OCI-M1 (cell line): ENCODE measurements around the gene C6orf47.

Experiments
- DNase-seq: peaks from one replicate; lab custom pipeline; 2025; lab: John Stamatoyannopoulos, UW

C6orf47 gene

DNA sequence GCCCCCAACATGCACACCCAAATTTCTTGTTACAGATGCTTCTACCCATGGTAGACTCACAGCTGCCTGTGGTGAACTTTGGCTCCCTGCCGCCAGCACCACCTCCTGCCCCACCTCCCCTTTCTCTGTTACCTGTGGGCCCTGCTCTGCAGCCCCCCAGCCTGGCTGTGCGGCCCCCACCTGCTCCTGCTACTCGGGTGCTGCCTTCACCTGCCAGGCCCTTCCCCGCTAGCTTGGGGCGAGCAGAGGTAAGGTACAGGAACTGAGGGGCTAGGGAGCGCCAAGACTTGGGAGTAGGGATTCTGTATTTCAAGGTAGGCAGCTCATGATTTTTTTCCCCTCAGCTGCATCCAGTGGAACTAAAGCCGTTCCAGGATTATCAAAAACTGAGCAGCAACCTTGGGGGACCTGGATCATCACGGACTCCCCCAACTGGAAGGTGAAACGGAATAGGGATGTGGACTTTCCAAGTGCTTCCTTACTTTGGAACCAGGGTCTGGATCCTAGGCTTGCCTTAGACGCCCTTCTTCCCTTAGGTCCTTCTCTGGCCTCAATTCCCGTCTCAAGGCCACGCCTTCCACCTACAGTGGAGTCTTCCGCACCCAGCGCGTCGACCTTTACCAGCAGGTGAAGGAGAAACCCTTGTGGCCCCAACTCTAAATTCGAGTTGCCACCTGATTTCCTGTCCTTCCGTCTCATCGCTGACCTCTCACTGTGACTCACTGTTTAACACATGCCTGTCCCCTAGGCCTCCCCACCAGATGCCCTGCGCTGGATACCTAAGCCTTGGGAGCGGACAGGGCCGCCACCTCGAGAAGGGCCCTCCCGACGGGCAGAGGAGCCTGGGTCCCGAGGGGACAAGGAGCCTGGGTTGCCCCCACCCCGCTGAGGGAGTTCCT lies 23.6 kb downstream of the C6orf47 start:
- DNase-seq: no peak

DNA sequence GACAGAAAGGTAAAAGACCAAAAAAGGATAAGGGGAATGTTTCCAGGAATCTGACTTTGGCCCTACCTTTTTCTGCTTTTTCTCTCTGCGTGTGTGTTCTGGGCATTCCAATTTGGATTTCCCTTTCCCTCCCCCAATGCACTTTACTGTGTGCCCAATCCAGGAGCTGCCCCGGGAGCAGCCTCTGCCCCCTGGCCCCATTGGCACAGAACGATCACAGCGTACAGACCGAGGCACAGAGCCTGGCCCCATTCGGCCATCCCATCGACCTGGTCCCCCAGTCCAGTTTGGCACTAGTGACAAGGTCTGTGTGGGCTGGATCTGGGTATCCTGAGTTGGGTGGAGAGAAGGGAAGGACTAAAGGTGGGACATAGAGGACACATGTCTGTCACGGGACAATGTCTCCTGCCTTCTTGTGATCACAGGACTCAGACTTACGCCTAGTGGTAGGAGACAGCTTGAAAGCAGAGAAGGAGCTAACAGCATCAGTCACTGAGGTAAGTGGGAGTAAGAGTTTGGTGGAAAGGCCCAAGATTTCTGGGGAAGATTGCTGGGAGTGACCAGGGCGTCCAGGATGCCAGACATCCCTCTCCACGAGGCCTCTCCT lies 25.5 kb downstream of the C6orf47 start:
- no peak for DNase-seq

DNA sequence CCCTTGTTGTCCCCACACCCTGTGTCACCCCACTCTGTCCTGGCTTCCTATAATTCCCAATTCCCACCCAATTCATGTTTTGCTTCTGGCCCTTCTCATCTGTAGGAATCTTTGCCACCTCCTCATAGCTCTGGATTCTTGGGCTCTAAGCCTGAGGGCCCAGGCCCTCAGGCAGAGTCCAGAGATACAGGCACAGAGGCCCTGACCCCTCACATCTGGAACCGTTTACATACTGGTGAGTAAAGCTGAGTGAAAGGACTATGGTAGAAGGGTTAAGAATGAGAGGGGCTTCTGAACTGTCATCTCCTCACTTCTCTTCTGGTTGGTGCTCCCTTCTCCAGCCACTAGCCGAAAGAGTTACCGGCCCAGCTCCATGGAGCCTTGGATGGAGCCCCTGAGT lies 26.4 kb downstream of the C6orf47 start:
- DNase-seq: no peak

DNA sequence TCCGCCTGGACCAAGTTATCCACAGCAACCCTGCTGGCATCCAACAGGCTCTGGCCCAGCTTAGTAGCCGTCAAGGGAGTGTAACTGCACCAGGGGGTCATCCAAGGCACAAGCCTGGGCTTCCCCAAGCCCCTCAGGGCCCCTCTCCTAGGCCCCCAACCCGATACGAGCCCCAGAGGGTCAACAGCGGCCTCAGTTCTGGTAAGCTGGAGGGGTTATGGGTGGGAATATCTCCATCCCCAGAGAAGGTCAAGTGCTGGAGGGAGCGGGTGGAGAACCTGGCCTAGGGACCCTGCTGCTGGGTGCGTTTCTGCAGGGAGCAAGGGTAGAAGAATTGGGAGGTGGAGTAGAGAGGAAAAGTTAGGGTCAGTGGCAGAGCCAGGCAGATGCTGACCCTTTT lies 27.1 kb downstream of the C6orf47 start:
- no peak for DNase-seq

DNA sequence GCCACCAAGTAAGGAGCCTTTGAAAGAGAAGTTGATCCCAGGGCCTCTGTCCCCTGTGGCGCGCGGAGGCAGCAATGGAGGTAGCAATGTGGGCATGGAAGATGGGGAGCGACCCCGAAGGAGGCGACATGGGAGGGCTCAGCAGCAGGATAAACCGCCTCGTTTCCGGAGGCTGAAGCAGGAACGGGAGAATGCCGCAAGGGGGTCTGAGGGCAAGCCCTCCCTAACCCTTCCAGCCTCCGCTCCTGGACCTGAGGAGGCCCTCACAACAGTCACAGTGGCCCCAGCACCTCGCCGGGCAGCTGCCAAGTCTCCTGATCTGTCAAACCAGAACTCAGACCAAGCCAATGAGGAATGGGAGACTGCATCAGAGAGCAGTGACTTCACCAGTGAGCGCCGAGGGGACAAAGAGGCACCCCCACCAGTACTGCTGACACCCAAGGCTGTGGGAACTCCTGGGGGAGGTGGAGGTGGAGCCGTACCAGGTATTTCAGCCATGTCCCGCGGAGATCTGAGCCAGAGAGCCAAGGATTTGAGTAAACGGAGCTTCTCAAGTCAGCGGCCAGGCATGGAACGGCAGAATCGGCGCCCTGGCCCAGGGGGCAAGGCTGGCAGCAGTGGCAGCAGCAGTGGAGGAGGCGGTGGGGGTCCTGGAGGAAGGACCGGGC lies 28.2 kb downstream of the C6orf47 start:
- no peak for DNase-seq

DNA sequence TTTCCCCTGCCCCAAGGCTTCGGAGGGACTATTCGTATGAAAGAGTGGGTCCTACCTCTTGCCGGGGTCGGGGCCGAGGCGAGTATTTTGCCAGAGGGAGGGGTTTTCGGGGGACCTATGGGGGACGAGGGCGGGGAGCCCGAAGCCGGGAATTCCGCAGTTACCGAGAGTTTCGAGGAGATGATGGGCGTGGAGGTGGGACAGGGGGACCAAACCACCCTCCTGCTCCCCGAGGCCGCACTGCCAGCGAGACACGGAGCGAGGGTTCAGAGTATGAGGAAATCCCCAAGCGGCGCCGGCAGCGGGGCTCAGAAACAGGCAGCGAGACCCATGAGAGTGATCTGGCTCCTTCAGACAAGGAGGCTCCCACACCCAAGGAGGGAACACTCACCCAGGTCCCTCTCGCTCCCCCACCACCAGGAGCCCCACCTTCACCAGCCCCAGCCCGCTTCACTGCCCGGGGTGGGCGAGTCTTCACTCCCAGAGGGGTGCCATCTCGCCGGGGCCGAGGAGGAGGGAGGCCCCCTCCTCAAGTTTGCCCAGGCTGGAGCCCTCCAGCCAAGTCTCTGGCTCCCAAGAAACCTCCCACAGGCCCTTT lies 28.8 kb downstream of the C6orf47 start:
- no peak for DNase-seq

- no peak for DNase-seq
Observed at GRCh38 chr6:31631209-31631608, 29.4 kb downstream of the C6orf47 start.

GRCh38 chr6:31630177-31630934 lies 30.2 kb downstream of the C6orf47 start:
- no peak for DNase-seq

GRCh38 chr6:31629014-31629413 lies 31.6 kb downstream of the C6orf47 start:
- DNase-seq: no peak

DNA sequence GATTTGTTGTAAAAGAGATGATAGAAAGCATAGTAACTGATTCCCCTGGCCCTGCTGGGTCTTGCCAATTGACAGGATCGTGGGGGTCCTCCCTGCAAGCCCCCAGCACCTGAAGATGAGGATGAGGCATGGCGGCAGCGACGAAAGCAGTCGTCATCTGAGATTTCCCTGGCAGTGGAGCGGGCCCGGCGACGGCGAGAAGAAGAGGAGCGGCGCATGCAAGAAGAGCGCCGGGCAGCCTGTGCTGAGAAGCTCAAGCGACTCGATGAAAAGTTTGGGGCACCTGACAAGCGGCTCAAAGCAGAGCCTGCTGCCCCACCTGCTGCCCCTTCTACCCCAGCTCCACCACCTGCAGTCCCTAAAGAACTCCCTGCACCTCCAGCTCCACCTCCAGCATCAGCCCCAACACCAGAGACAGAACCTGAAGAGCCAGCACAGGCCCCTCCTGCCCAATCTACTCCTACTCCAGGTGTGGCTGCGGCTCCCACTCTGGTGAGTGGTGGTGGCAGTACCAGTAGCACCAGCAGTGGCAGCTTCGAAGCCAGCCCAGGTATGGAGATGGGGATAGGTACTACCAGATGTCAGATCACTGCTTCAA lies 32.8 kb downstream of the C6orf47 start:
- no peak for DNase-seq

- DNase-seq: no peak
Observed at GRCh38 chr6:31626952-31627351, 33.6 kb downstream of the C6orf47 start.

DNA sequence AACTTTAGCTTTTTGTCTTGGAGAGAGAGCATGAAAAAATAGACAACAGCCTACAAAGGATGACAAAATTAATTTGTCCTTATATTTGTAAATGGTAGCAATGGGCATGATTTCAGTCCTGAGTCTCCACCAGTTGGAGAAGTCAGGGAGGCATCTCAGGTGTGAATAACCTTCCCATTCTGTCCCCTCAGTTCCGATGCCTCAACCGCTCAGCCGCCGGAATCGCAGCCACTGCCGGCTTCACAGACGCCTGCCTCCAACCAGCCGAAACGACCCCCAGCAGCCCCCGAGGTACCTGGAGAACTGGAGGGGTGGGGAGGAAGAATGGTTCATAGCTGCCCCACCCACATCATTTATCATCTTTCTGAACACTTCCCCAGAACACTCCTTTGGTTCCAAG lies 36.5 kb downstream of the C6orf47 start:
- DNase-seq: no peak

- DNase-seq: no peak
Observed at GRCh38 chr6:31622684-31623091, 37.9 kb downstream of the C6orf47 start.

- DNase-seq: no peak
Observed at GRCh38 chr6:31621991-31622390, 38.6 kb downstream of the C6orf47 start.

GRCh38 chr6:31621320-31621939 lies 39.1 kb downstream of the C6orf47 start:
- peak; percentile 58 for DNase-seq

GRCh38 chr6:31620586-31621319 lies 39.8 kb downstream of the C6orf47 start, which contains the start of gene PRRC2A:
Gene PRRC2A, plus strand, starts transcription at chr6:31620715. Its CDS starts 2,075 bp downstream, at chr6:31622790.
- DNase-seq: peak; percentile 93

DNA sequence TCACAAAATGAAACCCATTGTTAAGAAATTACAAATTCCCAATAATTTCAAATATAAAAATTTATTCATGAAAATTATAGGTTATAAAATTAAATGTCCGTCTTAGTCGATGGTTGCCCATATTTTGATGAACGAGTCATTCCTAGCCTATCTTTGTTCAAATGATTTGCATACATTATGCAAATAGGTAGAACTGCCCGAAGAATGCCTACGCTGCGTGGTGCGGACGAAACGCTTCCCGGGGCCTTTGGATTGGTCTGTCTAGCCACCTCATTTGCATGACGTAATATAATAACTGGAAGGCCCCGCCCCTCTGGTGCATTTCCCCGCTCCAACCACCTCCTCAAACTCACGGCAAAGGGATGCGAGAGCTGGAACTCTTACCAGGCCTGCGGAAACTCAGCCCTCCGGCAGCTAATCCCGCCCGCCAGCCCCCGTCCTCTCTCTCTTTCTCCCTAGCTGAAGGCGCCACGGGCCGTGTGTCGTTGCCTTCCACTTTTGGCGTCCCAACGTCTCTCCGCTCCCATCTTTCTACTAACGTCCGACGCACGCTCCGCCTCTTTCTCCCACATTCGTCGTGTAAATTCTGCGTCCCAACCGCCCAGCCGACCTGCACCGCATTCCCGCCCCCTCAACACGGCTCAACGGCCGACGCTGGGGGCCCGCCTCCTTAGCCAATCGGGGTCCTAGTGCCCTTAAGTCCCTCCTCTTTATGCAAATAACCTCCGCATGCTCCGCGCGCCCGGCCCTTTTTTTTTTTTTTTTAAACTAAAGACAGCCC lies 40.6 kb downstream of the C6orf47 start:
- DNase-seq: peak; percentile 100

- DNase-seq: no peak
Observed at GRCh38 chr6:31617010-31617409, 43.6 kb downstream of the C6orf47 start.

DNA sequence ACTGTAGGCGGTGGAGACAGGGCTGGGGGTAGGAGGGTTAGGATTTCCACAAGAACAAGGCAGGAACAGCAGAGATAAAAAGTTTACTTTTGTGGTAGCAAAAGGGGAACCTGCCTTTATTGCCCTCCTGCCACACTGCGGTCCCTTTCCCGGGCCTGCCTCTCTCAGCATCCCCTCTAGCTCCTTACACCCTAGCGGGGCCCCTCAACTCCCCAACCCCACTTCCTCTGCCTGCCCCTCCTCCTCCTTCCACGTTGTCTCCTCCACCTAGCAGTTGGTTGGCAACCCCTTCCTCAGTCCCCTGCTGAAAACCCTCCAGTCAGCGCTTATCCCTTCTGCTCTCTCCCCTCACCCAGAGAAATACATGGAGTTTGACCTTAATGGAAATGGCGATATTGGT lies 44.8 kb downstream of the C6orf47 start:
- peak; percentile 84 for DNase-seq
